HG03108 (cell line): ENCODE measurements around the gene HCFC1R1.
"Not testable (repeated sequence)": the region's sequence is repeated elsewhere in the genome, so short reads cannot be mapped to it uniquely, and the experiment has no call there.

Experiments
- ATAC-seq: cut with Tn5 transposase; IDR thresholded peaks from one replicate; pipeline ENCODE4 v1.9.1; 2021; ENCODE audit warnings: moderate library complexity; ENCODE audit not compliant: unreplicated experiment

The HCFC1R1 gene

GRCh38 chr16:3057181-3058138, 33.7 kb upstream of the HCFC1R1 start:
- ATAC-seq: no peak

GRCh38 chr16:3056336-3057180, 32.8 kb upstream of the HCFC1R1 start:
- ATAC-seq: no peak

GRCh38 chr16:3055734-3056115, 32.0 kb upstream of the HCFC1R1 start:
- not testable (repeated sequence) for ATAC-seq

GRCh38 chr16:3054965-3055733, 31.4 kb upstream of the HCFC1R1 start:
- no peak for ATAC-seq

- ATAC-seq: not testable (repeated sequence)
These were observed 29.6 kb upstream of the HCFC1R1 start for GRCh38 chr16:3053330-3053710.

GRCh38 chr16:3052571-3053329, 29.0 kb upstream of the HCFC1R1 start:
- ATAC-seq: not testable (repeated sequence)

- no peak for ATAC-seq
These were observed 27.8 kb upstream of the HCFC1R1 start for GRCh38 chr16:3051494-3051893.

GRCh38 chr16:3051009-3051408, 27.3 kb upstream of the HCFC1R1 start:
- no peak for ATAC-seq

GRCh38 chr16:3050487-3050886, 26.7 kb upstream of the HCFC1R1 start:
- no peak for ATAC-seq

- no peak for ATAC-seq
These were observed 26.3 kb upstream of the HCFC1R1 start for GRCh38 chr16:3049921-3050481.

- no peak for ATAC-seq
These were observed 23.6 kb upstream of the HCFC1R1 start for GRCh38 chr16:3047387-3047720.

GRCh38 chr16:3046641-3047386, 23.1 kb upstream of the HCFC1R1 start:
- ATAC-seq: no peak

- ATAC-seq: no peak
These were observed 22.3 kb upstream of the HCFC1R1 start, which contains the start of gene MMP25 for GRCh38 chr16:3045758-3046640. Gene MMP25 (plus strand): TSS chr16:3046561. CDS start chr16:3046918, 357 bp downstream.

- ATAC-seq: no peak
These were observed 21.0 kb upstream of the HCFC1R1 start for GRCh38 chr16:3044708-3045107.

GRCh38 chr16:3042376-3042775, 18.6 kb upstream of the HCFC1R1 start:
- ATAC-seq: no peak

- ATAC-seq: no peak
These were observed 15.2 kb upstream of the HCFC1R1 start for GRCh38 chr16:3038896-3039295.

- ATAC-seq: no peak
These were observed 14.5 kb upstream of the HCFC1R1 start for GRCh38 chr16:3038256-3038655.

- no peak for ATAC-seq
These were observed 13.1 kb upstream of the HCFC1R1 start, which contains the start of gene BICDL2 for GRCh38 chr16:3036726-3037315. Gene BICDL2 (minus strand): TSS chr16:3036944. CDS start chr16:3035496, 1,448 bp downstream.
